ENCODE data around the gene EXOC2. TPM values are rescaled to one million over a fixed set of nuclear protein-coding genes. Genes with fewer than 3 reads are reported as not detected.

The EXOC2 gene
- total and polyA plus RNA-seq, 2 donors (not counting 1 experiment from before 2014, with no cell fraction given): 12.2 to 45.0 TPM

DNA sequence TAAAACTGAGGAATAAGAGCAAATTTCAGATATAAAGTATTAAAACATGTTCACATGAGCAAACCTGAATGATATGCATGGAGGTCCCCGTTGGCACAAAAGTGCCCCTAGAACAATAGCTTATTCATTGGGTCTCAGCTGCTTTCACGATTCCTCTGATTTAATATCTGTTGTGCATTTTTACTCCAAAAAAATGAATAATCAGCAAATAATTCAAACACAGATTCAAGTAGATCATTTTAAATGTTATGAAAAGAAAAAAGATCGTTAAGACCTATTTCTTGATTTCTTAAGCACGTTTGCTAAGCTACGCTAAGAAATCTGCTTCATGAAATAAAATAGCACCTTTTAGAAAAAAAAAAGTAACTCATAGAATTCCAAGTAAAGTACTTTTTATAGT is 57.7 kb downstream of the EXOC2 start:
- Histone ChIP-seq H3K79me2 (ENCODE audit: control insufficient read depth, insufficient read depth, low read length) (peaks cover 19% of the 10 kb centered on the region), H4K20me1 (ENCODE audit: control insufficient read depth, insufficient read depth, low read length, poor library complexity, severe bottlenecking) (peaks cover 17% of the 10 kb centered on the region), H2AFZ (ENCODE audit: insufficient read depth, low read depth, low read length, poor library complexity, severe bottlenecking) (no peak overlapping the region), H3K9me3 (ENCODE audit: control extremely low read depth in 1 of 3, control insufficient read depth in 2 of 3, insufficient read depth in 1 of 3, low read length in 2 of 3) (no peaks in the 10 kb centered on the region), H3K27me3 (replicated peaks in 1 of 4; ENCODE audit: control extremely low read depth in 1 of 4, control insufficient read depth in 3 of 4, insufficient read depth in 4 of 4, low read length in 3 of 4) (no peaks in the 10 kb centered on the region), H3K4me1 (ENCODE audit: control insufficient read depth in 2 of 2, insufficient read depth in 2 of 2, low read length in 2 of 2) (no peaks in the 10 kb centered on the region), H3K4me2 (replicated peaks; ENCODE audit: low read depth, low read length, poor library complexity, severe bottlenecking) (no peak overlapping the region), H3K27ac (ENCODE audit: low read length in 2 of 2) (no peak overlapping the region), H3K9ac (ENCODE audit: low read length) (no peak overlapping the region), H3K36me3 (replicated peaks in 1 of 2; ENCODE audit: control extremely low read depth in 1 of 2, control insufficient read depth in 1 of 2, extremely low read depth in 1 of 2, insufficient read depth in 2 of 2, low read length in 1 of 2) (peaks cover 4 to 20% of the 10 kb centered on the region in 2 experiments), H3K4me3 (ENCODE audit: control extremely low read depth in 1 of 5, extremely low read depth in 1 of 5, insufficient read depth in 1 of 5, low read depth in 2 of 5, low read length in 4 of 5) (no peak overlapping the region)
- ChIA-PET CTCF (no interaction called here), POLR2A (no interaction called here)
- no peaks in the 10 kb centered on the region for H3K9me3 Mint-ChIP-seq (ENCODE audit: insufficient read depth)
- no peak overlapping the region for H3K27ac Mint-ChIP-seq
- no peaks in the 10 kb centered on the region for H3K27me3 Mint-ChIP-seq
- ATAC-seq (ENCODE audit: low read depth): no peak
- TF ChIP-seq, protein P1, sequence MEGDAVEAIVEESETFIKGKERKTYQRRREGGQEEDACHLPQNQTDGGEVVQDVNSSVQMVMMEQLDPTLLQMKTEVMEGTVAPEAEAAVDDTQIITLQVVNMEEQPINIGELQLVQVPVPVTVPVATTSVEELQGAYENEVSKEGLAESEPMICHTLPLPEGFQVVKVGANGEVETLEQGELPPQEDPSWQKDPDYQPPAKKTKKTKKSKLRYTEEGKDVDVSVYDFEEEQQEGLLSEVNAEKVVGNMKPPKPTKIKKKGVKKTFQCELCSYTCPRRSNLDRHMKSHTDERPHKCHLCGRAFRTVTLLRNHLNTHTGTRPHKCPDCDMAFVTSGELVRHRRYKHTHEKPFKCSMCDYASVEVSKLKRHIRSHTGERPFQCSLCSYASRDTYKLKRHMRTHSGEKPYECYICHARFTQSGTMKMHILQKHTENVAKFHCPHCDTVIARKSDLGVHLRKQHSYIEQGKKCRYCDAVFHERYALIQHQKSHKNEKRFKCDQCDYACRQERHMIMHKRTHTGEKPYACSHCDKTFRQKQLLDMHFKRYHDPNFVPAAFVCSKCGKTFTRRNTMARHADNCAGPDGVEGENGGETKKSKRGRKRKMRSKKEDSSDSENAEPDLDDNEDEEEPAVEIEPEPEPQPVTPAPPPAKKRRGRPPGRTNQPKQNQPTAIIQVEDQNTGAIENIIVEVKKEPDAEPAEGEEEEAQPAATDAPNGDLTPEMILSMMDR (IDR thresholded peaks at IDR 0.05): no peak
- no peak for TF ChIP-seq EZH2 (IDR thresholded peaks at IDR 0.05; ENCODE audit: borderline replicate concordance, insufficient read depth, low read depth, low read length, poor library complexity, severe bottlenecking)
- no CpG with 5 or more reads among the region's 5 CpGs for WGBS (ENCODE audit: insufficient coverage)
- H3K4me3 Mint-ChIP-seq: no peak overlapping the region
- no peak for DNase-seq
- H3K4me1 Mint-ChIP-seq: no peaks in the 10 kb centered on the region
- intact Hi-C loops (cut with micrococcal nuclease): no loop called here

DNA sequence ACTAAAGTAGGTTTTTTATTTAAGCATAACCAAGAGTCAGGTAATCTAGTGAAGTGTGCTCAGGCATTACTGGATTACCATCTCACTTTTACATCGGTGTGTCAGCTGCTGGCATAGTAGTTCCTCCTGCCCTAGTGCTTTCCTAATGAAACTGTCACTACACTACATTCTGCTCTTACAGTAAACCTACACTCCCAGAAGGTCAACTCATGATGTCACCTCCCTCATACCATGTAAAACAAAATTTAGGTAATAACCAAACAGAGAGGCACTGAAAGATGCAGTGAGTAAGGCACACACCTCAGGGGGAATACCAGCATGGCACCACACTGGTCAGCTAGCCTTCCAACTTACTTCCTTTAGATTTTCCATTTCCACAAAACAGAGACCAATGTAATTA is 59.3 kb downstream of the EXOC2 start:
- H3K4me2 ChIP-seq (replicated peaks; ENCODE audit: low read depth, low read length, poor library complexity, severe bottlenecking): no peak overlapping the region
- no peak for DNase-seq
- no peak overlapping the region for H3K9ac ChIP-seq (ENCODE audit: low read length)
- Mint-ChIP-seq H3K4me1 (peaks cover 10% of the 10 kb centered on the region), H3K9me3 (ENCODE audit: insufficient read depth) (no peaks in the 10 kb centered on the region), H3K27me3 (no peaks in the 10 kb centered on the region), H3K4me3 (no peak overlapping the region), H3K27ac (no peak overlapping the region)
- ATAC-seq (ENCODE audit: low read depth): no peak
- H3K27ac ChIP-seq (ENCODE audit: low read length in 2 of 2): no peak overlapping the region
- H3K27me3 ChIP-seq (replicated peaks in 1 of 4; ENCODE audit: control extremely low read depth in 1 of 4, control insufficient read depth in 3 of 4, insufficient read depth in 4 of 4, low read length in 3 of 4): no peaks in the 10 kb centered on the region
- ChIA-PET POLR2A (no interaction called here), CTCF (no interaction called here)
- WGBS (ENCODE audit: insufficient coverage): 67% methylated on average over 1 of the region's 1 CpG
- no peak overlapping the region for H2AFZ ChIP-seq (ENCODE audit: insufficient read depth, low read depth, low read length, poor library complexity, severe bottlenecking)
- H3K4me3 ChIP-seq (ENCODE audit: control extremely low read depth in 1 of 5, extremely low read depth in 1 of 5, insufficient read depth in 1 of 5, low read depth in 2 of 5, low read length in 4 of 5): no peak overlapping the region
- peaks cover 4 to 11% of the 10 kb centered on the region in 2 donors for H3K4me1 ChIP-seq (ENCODE audit: control insufficient read depth in 2 of 2, insufficient read depth in 2 of 2, low read length in 2 of 2)
- peaks cover 4 to 20% of the 10 kb centered on the region in 2 experiments for H3K36me3 ChIP-seq (replicated peaks in 1 of 2; ENCODE audit: control extremely low read depth in 1 of 2, control insufficient read depth in 1 of 2, extremely low read depth in 1 of 2, insufficient read depth in 2 of 2, low read length in 1 of 2)
- H3K79me2 ChIP-seq (ENCODE audit: control insufficient read depth, insufficient read depth, low read length): peaks cover 6% of the 10 kb centered on the region
- H3K9me3 ChIP-seq (ENCODE audit: control extremely low read depth in 1 of 3, control insufficient read depth in 2 of 3, insufficient read depth in 1 of 3, low read length in 2 of 3): no peaks in the 10 kb centered on the region
- intact Hi-C loops (cut with micrococcal nuclease): no loop called here
- peaks cover 4% of the 10 kb centered on the region for H4K20me1 ChIP-seq (ENCODE audit: control insufficient read depth, insufficient read depth, low read length, poor library complexity, severe bottlenecking)
- TF ChIP-seq, protein P1 (IDR thresholded peaks at IDR 0.05): no peak
- no peak for TF ChIP-seq EZH2 (IDR thresholded peaks at IDR 0.05; ENCODE audit: borderline replicate concordance, insufficient read depth, low read depth, low read length, poor library complexity, severe bottlenecking)

Measured in B cell (primary cell).